A549 (cell line): Measurements from ENCODE around the gene UGT1A4. TPM values are rescaled to one million over a fixed set of nuclear protein-coding genes. Genes with fewer than 3 reads are reported as not detected.

Experiments
- ATAC-seq, 2 experiments: fragments of 200-7000 bp in 1 of 2; fragments of >200 bp in 1 of 2; cut with Nextera tagmentation in 1 of 2; cut with Tn5 transposase in 1 of 2; 3 replicates each; pipeline versions ENCODE4 v1.8.0 to v1.9.1; 2018 to 2020; ENCODE audit warnings: mild to moderate bottlenecking in 1 of 2, moderate library complexity in 1 of 2
- CTCF ChIA-PET: fragments of 300-600 bp; sonication (Branson Sonifier 250); formaldehyde crosslinking; extraction: SDS; loops from one replicate; lab custom pipeline; 2021; ENCODE audit warnings: antibody characterized with exemption, inconsistent platforms; lab: Yijun Ruan, JAX
- POLR2A ChIA-PET: fragments of 350-600 bp; formaldehyde crosslinking; extraction: SDS; loops from one replicate; lab custom pipeline; 2021; ENCODE audit warnings: antibody characterized with exemption, inconsistent platforms; lab: Yijun Ruan, JAX
- DNase-seq, 2 experiments: peaks; one replicate each; pipeline versions ENCODE4 v3.0.0 to v3.0.0-alpha.2; 2011 to 2016; ENCODE audit warnings: low read depth in 1 of 2, low spot score in 1 of 2
- FAIRE-seq: peaks from 2 replicates; lab custom pipeline; 2011; peaks lifted over from hg19 to GRCh38; lab: Jason Lieb, UNC
- H3K27ac ChIP-seq, 2 experiments: fragments of >200 bp; sonication (Bioruptor Twin); formaldehyde crosslinking; 3 replicates each; pipeline ENCODE4 v1.5.1; 2016 to 2017
- H3K4me1 ChIP-seq: fragments of >200 bp; sonication (Bioruptor Twin); formaldehyde crosslinking; 3 replicates; pipeline ENCODE4 v1.6.1; 2016
- H3K4me2 ChIP-seq: fragments of >200 bp; sonication (Bioruptor Twin); formaldehyde crosslinking; 3 replicates; pipeline ENCODE4 v1.6.1; 2016
- H3K4me3 ChIP-seq: fragments of >200 bp; sonication (Bioruptor Twin); formaldehyde crosslinking; 3 replicates; pipeline ENCODE4 v1.5.1; 2016
- H3K9me3 ChIP-seq: fragments of >200 bp; sonication (Bioruptor Twin); formaldehyde crosslinking; 3 replicates; pipeline ENCODE4 v1.6.1; 2016
- BHLHE40 ChIP-seq: IDR thresholded peaks from 2 replicates; pipeline ENCODE4 v1.6.1; 2012; ENCODE audit warnings: low read depth, low read length, inconsistent platforms
- CBX8 ChIP-seq: fragments of 200-600 bp; sonication (generic); IDR thresholded peaks from 2 replicates; pipeline ENCODE4 v1.6.1; 2016
- CHD2 ChIP-seq: fragments of 150-350 bp; IDR thresholded peaks from 2 replicates; pipeline ENCODE4 v1.6.1; 2014; ENCODE audit warnings: low read length; ENCODE audit not compliant: partially characterized antibody
- CTCF ChIP-seq: fragments of >200 bp; sonication (Bioruptor Twin); formaldehyde crosslinking; IDR thresholded peaks from 3 replicates; pipeline ENCODE4 v1.5.1; 2016
- EHF ChIP-seq: fragments of 250-450 bp; sonication (Bioruptor Pico); IDR thresholded peaks from 2 replicates; pipeline ENCODE4 v1.5.0; 2020; ENCODE audit warnings: mild to moderate bottlenecking
- ELK1 ChIP-seq: fragments of 150-350 bp; IDR thresholded peaks from 2 replicates; pipeline ENCODE4 v1.6.1; 2014; ENCODE audit warnings: low read depth, mild to moderate bottlenecking, low read length
- ESRRA ChIP-seq: fragments of 150-350 bp; IDR thresholded peaks from 2 replicates; pipeline ENCODE4 v1.6.1; 2014; ENCODE audit warnings: mild to moderate bottlenecking, low read length, borderline replicate concordance
- FOSB ChIP-seq: fragments of 250-450 bp; sonication (Bioruptor Pico); IDR thresholded peaks from 2 replicates; pipeline ENCODE4 v1.5.0; 2020; ENCODE audit warnings: mild to moderate bottlenecking, moderate library complexity
- FOSL2 ChIP-seq, 2 experiments: fragments of 450-650 bp in 1 of 2; fragments of >200 bp in 1 of 2; sonication (Bioruptor Twin) in 1 of 2; formaldehyde crosslinking; IDR thresholded peaks; 2 replicates each; pipeline versions ENCODE4 v1.5.0 to v1.6.1; 2016 to 2020; ENCODE audit warnings: mild to moderate bottlenecking in 1 of 2, moderate library complexity in 1 of 2
- GATA3 ChIP-seq: IDR thresholded peaks from 2 replicates; pipeline ENCODE4 v1.6.1; 2012; ENCODE audit warnings: borderline replicate concordance
- HEYL ChIP-seq: fragments of 250-450 bp; sonication (Bioruptor Pico); IDR thresholded peaks from 2 replicates; pipeline ENCODE4 v1.8.0; 2021; ENCODE audit warnings: mild to moderate bottlenecking, moderate library complexity
- HMGXB4 ChIP-seq: fragments of 250-450 bp; sonication (Bioruptor Pico); IDR thresholded peaks from 2 replicates; pipeline ENCODE4 v1.5.0; 2021; ENCODE audit warnings: mild to moderate bottlenecking, moderate library complexity, borderline replicate concordance
- HOXB13 ChIP-seq: fragments of 250-450 bp; sonication (Bioruptor Pico); IDR thresholded peaks from 2 replicates; pipeline ENCODE4 v1.5.0; 2020; ENCODE audit warnings: low read depth, mild to moderate bottlenecking, moderate library complexity
- JUN ChIP-seq, 2 experiments: fragments of >200 bp; sonication (Bioruptor Twin); formaldehyde crosslinking; IDR thresholded peaks; 2 replicates in 1 of 2; 3 replicates in 1 of 2; pipeline ENCODE4 v1.6.1; 2016 to 2017
- KDM1A ChIP-seq: fragments of 200-600 bp; sonication (generic); IDR thresholded peaks from 2 replicates; pipeline ENCODE4 v1.6.1; 2016; ENCODE audit warnings: low read depth, mild to moderate bottlenecking
- MAZ ChIP-seq: fragments of 150-350 bp; IDR thresholded peaks from 2 replicates; pipeline ENCODE4 v1.6.1; 2014; ENCODE audit warnings: antibody characterized with exemption, low read depth, low read length, borderline replicate concordance
- NFE2L2 ChIP-seq: fragments of 150-350 bp; conservative IDR thresholded peaks from 2 replicates; pipeline ENCODE4 v1.6.1; 2014; ENCODE audit warnings: low read length
- PHF8 ChIP-seq: fragments of 200-600 bp; sonication (generic); IDR thresholded peaks from 2 replicates; pipeline ENCODE4 v1.6.1; 2016; ENCODE audit warnings: low read depth, mild to moderate bottlenecking, antibody characterized with exemption, moderate library complexity, borderline replicate concordance
- POLR2AphosphoS2 ChIP-seq: conservative IDR thresholded peaks from 2 replicates; pipeline ENCODE4 v1.6.1; 2012; ENCODE audit warnings: low read length, improper control_type of control experiment, inconsistent platforms
- RAD21 ChIP-seq, 2 experiments: fragments of >200 bp in 1 of 2; sonication (Bioruptor Twin) in 1 of 2; formaldehyde crosslinking in 1 of 2; IDR thresholded peaks in 1 of 2; conservative IDR thresholded peaks in 1 of 2; 2 replicates in 1 of 2; 3 replicates in 1 of 2; pipeline ENCODE4 v1.6.1; 2012 to 2018; ENCODE audit warnings: inconsistent platforms in 1 of 2
- RARB ChIP-seq: fragments of 250-450 bp; sonication (Bioruptor Pico); IDR thresholded peaks from 2 replicates; pipeline ENCODE4 v1.8.0; 2021; ENCODE audit warnings: mild to moderate bottlenecking, moderate library complexity
- RFX5 ChIP-seq: fragments of 450-650 bp; IDR thresholded peaks from 2 replicates; pipeline ENCODE4 v1.7.1; 2014; ENCODE audit warnings: antibody characterized with exemption, mild to moderate bottlenecking, moderate library complexity
- RNF2 ChIP-seq: fragments of 200-600 bp; sonication (generic); IDR thresholded peaks from 2 replicates; pipeline ENCODE4 v1.6.1; 2016; ENCODE audit warnings: low read depth, mild to moderate bottlenecking, antibody characterized with exemption, moderate library complexity, borderline replicate concordance
- SMC3 ChIP-seq: fragments of >200 bp; sonication (Bioruptor Twin); formaldehyde crosslinking; IDR thresholded peaks from 3 replicates; pipeline ENCODE4 v1.6.1; 2018; ENCODE audit warnings: inconsistent platforms
- TFCP2L1 ChIP-seq: fragments of 250-450 bp; sonication (Bioruptor Pico); IDR thresholded peaks from 2 replicates; pipeline ENCODE4 v1.5.0; 2021; ENCODE audit warnings: mild to moderate bottlenecking
- ZC3H11A ChIP-seq: fragments of 450-650 bp; IDR thresholded peaks from 2 replicates; pipeline ENCODE4 v1.6.1; 2014; ENCODE audit warnings: antibody characterized with exemption, mild to moderate bottlenecking
- ZNF302 ChIP-seq: fragments of 250-450 bp; sonication (Bioruptor Pico); IDR thresholded peaks from 2 replicates; pipeline ENCODE4 v1.9.0; 2021; ENCODE audit warnings: inconsistent platforms, mild to moderate bottlenecking, moderate library complexity
- WGBS: methylation state at CpG from one replicate; pipeline ENCODE4 v1.1.6; 2017; ENCODE audit errors: missing lambda C conversion rate; 5-methylcytosine and 5-hydroxymethylcytosine counted together
- polyA plus RNA-seq, 4 experiments: library from polyadenylated mRNA; depleted of rRNA in 3 of 4; stranded (reverse); fragments of >200 nt; fragmentation: RNase III in 1 of 4; extraction: RNeasy Plus Mini Kit Qiagen cat#74134 plus additional on column Dnase treatment in 1 of 4; gene quantifications; 2 replicates in 3 of 4; 3 replicates in 1 of 4; pipeline ENCODE4 v1.2.3, GENCODE V29; 2011 to 2017
- TF ChIP-seq, protein P1 (sequence below): fragments of 450-650 bp; IDR thresholded peaks from 2 replicates; pipeline ENCODE4 v1.6.1; 2014; ENCODE audit warnings: antibody characterized with exemption
- TF ChIP-seq, protein P2 (sequence below): fragments of >200 bp; sonication (Bioruptor Twin); formaldehyde crosslinking; IDR thresholded peaks from 2 replicates; pipeline ENCODE4 v1.6.1; 2016
- TF ChIP-seq, protein P3 (sequence below): IDR thresholded peaks from 2 replicates; pipeline ENCODE4 v1.6.1; 2012; ENCODE audit warnings: low read depth, borderline replicate concordance
- TF ChIP-seq, protein P4 (sequence below): IDR thresholded peaks from 2 replicates; pipeline ENCODE4 v1.6.1; 2012
- TF ChIP-seq, protein P5 (sequence below): fragments of >200 bp; sonication (Bioruptor Twin); formaldehyde crosslinking; IDR thresholded peaks from 3 replicates; pipeline ENCODE4 v1.6.1; 2016

Gene UGT1A4
- polyA plus RNA-seq, 2 of the 4 experiments (the other 2 are of a cell fraction): 0.13 to 0.14 TPM

- H3K4me2 ChIP-seq: peak overlapping the region; percentile 57
- H3K4me1 ChIP-seq: peaks cover 39% of the 10 kb centered on the region
- DNase-seq (peak; percentile 21 to 92), FAIRE-seq (peak; percentile 99), ATAC-seq (peak; percentile 84)
- CTCF ChIA-PET: interaction anchor here (0.6 kb wide), 1 partner anchor 36 kb away, joined by 3 read pairs; no protein-coding TSS in a partner anchor
- H3K27ac ChIP-seq: peak overlapping the region; percentile 91 to 94
- peaks cover 40% of the 10 kb centered on the region for H3K9me3 ChIP-seq
- H3K4me3 ChIP-seq: no peak overlapping the region
- WGBS: 3% methylated on average over 7 of the region's 7 CpGs
- POLR2A ChIA-PET: interaction anchor here (0.9 kb wide), 1 partner anchor 270 kb away, joined by 3 read pairs; no protein-coding TSS in a partner anchor
- no peak for TF ChIP-seq RFX5
- TF ChIP-seq, protein P1, sequence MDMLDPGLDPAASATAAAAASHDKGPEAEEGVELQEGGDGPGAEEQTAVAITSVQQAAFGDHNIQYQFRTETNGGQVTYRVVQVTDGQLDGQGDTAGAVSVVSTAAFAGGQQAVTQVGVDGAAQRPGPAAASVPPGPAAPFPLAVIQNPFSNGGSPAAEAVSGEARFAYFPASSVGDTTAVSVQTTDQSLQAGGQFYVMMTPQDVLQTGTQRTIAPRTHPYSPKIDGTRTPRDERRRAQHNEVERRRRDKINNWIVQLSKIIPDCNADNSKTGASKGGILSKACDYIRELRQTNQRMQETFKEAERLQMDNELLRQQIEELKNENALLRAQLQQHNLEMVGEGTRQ: no peak
- no peak for TF ChIP-seq CTCF
- no peak for TF ChIP-seq RNF2
- no peak for TF ChIP-seq NFE2L2
- TF ChIP-seq, protein P2, sequence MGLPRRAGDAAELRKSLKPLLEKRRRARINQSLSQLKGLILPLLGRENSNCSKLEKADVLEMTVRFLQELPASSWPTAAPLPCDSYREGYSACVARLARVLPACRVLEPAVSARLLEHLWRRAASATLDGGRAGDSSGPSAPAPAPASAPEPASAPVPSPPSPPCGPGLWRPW: peak; percentile 80; the same call in 1 of the 2 replicates
- TF ChIP-seq TFCP2L1 (CRISPR knock-in tag): no peak
- TF ChIP-seq CHD2: no peak
- TF ChIP-seq HEYL (CRISPR knock-in tag): no peak
- TF ChIP-seq FOSB (CRISPR knock-in tag): no peak
- TF ChIP-seq, protein P3, sequence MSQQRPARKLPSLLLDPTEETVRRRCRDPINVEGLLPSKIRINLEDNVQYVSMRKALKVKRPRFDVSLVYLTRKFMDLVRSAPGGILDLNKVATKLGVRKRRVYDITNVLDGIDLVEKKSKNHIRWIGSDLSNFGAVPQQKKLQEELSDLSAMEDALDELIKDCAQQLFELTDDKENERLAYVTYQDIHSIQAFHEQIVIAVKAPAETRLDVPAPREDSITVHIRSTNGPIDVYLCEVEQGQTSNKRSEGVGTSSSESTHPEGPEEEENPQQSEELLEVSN: no peak; the same call in 1 of the 2 replicates
- 0 out of 2 replicates have a peak, but pooled peaks have one; percentile 7 for TF ChIP-seq HOXB13
- peak; percentile 99 for TF ChIP-seq GATA3
- TF ChIP-seq EHF: no peak
- TF ChIP-seq, protein P4, sequence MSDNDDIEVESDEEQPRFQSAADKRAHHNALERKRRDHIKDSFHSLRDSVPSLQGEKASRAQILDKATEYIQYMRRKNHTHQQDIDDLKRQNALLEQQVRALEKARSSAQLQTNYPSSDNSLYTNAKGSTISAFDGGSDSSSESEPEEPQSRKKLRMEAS: peak; percentile 60
- TF ChIP-seq RAD21 (conservative IDR thresholded peaks at IDR 0.05 in 1 of 2, IDR thresholded peaks at IDR 0.05 in 1 of 2): peak; percentile 0 to 56; a peak in 4 of 5 replicates
- no peak for TF ChIP-seq MAZ
- TF ChIP-seq HMGXB4 (CRISPR knock-in tag): no peak
- TF ChIP-seq, protein P5, sequence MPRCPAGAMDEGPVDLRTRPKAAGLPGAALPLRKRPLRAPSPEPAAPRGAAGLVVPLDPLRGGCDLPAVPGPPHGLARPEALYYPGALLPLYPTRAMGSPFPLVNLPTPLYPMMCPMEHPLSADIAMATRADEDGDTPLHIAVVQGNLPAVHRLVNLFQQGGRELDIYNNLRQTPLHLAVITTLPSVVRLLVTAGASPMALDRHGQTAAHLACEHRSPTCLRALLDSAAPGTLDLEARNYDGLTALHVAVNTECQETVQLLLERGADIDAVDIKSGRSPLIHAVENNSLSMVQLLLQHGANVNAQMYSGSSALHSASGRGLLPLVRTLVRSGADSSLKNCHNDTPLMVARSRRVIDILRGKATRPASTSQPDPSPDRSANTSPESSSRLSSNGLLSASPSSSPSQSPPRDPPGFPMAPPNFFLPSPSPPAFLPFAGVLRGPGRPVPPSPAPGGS: peak; percentile 92; the same call in 2 of the 3 replicates
- peak; percentile 46; the same call in 1 of the 2 replicates for TF ChIP-seq ESRRA
- TF ChIP-seq SMC3: peak; percentile 40
- TF ChIP-seq CBX8: no peak
- no peak for TF ChIP-seq ELK1
- no peak for TF ChIP-seq KDM1A
- TF ChIP-seq POLR2AphosphoS2: no peak
- TF ChIP-seq PHF8: no peak
- peak; percentile 95 to 97 for TF ChIP-seq JUN (IDR thresholded peaks at IDR 0.05)
- TF ChIP-seq BHLHE40: no peak
- TF ChIP-seq FOSL2 (IDR thresholded peaks at IDR 0.05): peak; percentile 61
- TF ChIP-seq FOSL2 (CRISPR knock-in tag; IDR thresholded peaks at IDR 0.05): peak; percentile 76
- TF ChIP-seq ZC3H11A: no peak
- TF ChIP-seq ZNF302 (CRISPR knock-in tag): no peak
- TF ChIP-seq RARB: peak; percentile 90
Observed at GRCh38 chr2:233756429-233757081, 38.0 kb downstream of the UGT1A4 start.
